ENCODE data around the gene CDCP1. TPM values are rescaled to one million over a fixed set of nuclear protein-coding genes. Genes with fewer than 3 reads are reported as not detected.

The CDCP1 gene
- total RNA-seq, 4 donors from 2014 or later: 14.7 to 35.9 (median 24.2) TPM

- Histone ChIP-seq H3K36me3 (no peaks in the 10 kb centered on the region), H3K27me3 (no peaks in the 10 kb centered on the region), H3K4me3 (replicated peaks in 1 of 3) (no peak overlapping the region), H3K27ac (no peak overlapping the region), H3K4me1 (peaks cover 0 to 14% of the 10 kb centered on the region in 2 donors), H3K9me3 (no peaks in the 10 kb centered on the region)
- intact Hi-C loops (cut with DNase I): no loop called here
- 87 to 94% methylated on average over 8 of the region's 8 CpGs for WGBS, 2 donors
- TF ChIP-seq POLR2A (IDR thresholded peaks at IDR 0.05) (no peak), CTCF (IDR thresholded peaks at IDR 0.05) (no peak)
- DNase-seq: no peak
Observed at GRCh38 chr3:45188719-45189659, 42.8 kb upstream of the CDCP1 start.

- DNase-seq: no peak
- WGBS, 2 donors: 87 to 92% methylated on average over 3 of the region's 3 CpGs
- intact Hi-C loops (cut with DNase I): no loop called here
- H3K9me3 ChIP-seq: no peaks in the 10 kb centered on the region
- H3K4me3 ChIP-seq (replicated peaks in 1 of 3): no peak overlapping the region
- TF ChIP-seq CTCF (IDR thresholded peaks at IDR 0.05) (no peak), POLR2A (IDR thresholded peaks at IDR 0.05) (no peak)
- no peaks in the 10 kb centered on the region for H3K27me3 ChIP-seq
- no peaks in the 10 kb centered on the region for H3K36me3 ChIP-seq
- peaks cover 10 to 25% of the 10 kb centered on the region in 2 donors for H3K4me1 ChIP-seq
- H3K27ac ChIP-seq: no peak overlapping the region
Observed at GRCh38 chr3:45187694-45188141, 41.5 kb upstream of the CDCP1 start.

GRCh38 chr3:45186871-45187270 is 40.7 kb upstream of the CDCP1 start:
- 94% methylated on average over 5 to 6 of the region's 6 CpGs for WGBS, 2 donors
- intact Hi-C loops (cut with DNase I): no loop called here

GRCh38 chr3:45185461-45185860 is 39.3 kb upstream of the CDCP1 start:
- WGBS, 2 donors: 85 to 86% methylated on average over 5 of the region's 5 CpGs
- Histone ChIP-seq H3K4me1 (peaks cover 12 to 28% of the 10 kb centered on the region in 2 donors), H3K4me3 (replicated peaks in 1 of 3) (no peak overlapping the region), H3K27ac (peak overlapping the region in 1 of 3 donors; percentile 70), H3K36me3 (no peaks in the 10 kb centered on the region), H3K27me3 (no peaks in the 10 kb centered on the region), H3K9me3 (no peaks in the 10 kb centered on the region)
- TF ChIP-seq CTCF (IDR thresholded peaks at IDR 0.05): no peak
- no peak for TF ChIP-seq POLR2A (IDR thresholded peaks at IDR 0.05)
- DNase-seq: no peak
- intact Hi-C loops (cut with DNase I): no loop called here

More at GRCh38 chr3:45186871-45187270, 40.7 kb upstream of the CDCP1 start:
- no peaks in the 10 kb centered on the region for H3K9me3 ChIP-seq
- TF ChIP-seq CTCF (IDR thresholded peaks at IDR 0.05) (no peak), POLR2A (IDR thresholded peaks at IDR 0.05) (no peak)
- H3K4me3 ChIP-seq (replicated peaks in 1 of 3): no peak overlapping the region
- no peak for DNase-seq
- H3K36me3 ChIP-seq: no peaks in the 10 kb centered on the region
- no peaks in the 10 kb centered on the region for H3K27me3 ChIP-seq
- H3K4me1 ChIP-seq: peaks cover 12 to 28% of the 10 kb centered on the region in 2 donors
- H3K27ac ChIP-seq: no peak overlapping the region

GRCh38 chr3:45185052-45185451 is 38.9 kb upstream of the CDCP1 start:
- no peaks in the 10 kb centered on the region for H3K36me3 ChIP-seq
- no peaks in the 10 kb centered on the region for H3K27me3 ChIP-seq
- no peak for DNase-seq
- intact Hi-C loops (cut with DNase I): no loop called here
- 92 to 96% methylated on average over 2 of the region's 2 CpGs for WGBS, 2 donors
- no peaks in the 10 kb centered on the region for H3K9me3 ChIP-seq
- TF ChIP-seq POLR2A (IDR thresholded peaks at IDR 0.05) (no peak), CTCF (IDR thresholded peaks at IDR 0.05) (no peak)
- H3K27ac ChIP-seq: peak overlapping the region in 2 of 3 donors; percentile 70 to 92
- H3K4me1 ChIP-seq: peaks cover 13 to 29% of the 10 kb centered on the region in 2 donors
- no peak overlapping the region for H3K4me3 ChIP-seq (replicated peaks in 1 of 3)
